HEK293 (cell line): ENCODE measurements around the gene GALNTL6.

ENCODE experiments used
- CTCF ChIA-PET: fragments of 350-600 bp; formaldehyde crosslinking; extraction: SDS; loops from one replicate; lab custom pipeline; 2021; ENCODE audit warnings: antibody characterized with exemption; lab: Yijun Ruan, JAX
- POLR2A ChIA-PET: fragments of 300-600 bp; formaldehyde crosslinking; extraction: SDS; loops from one replicate; lab custom pipeline; 2020; ENCODE audit warnings: antibody characterized with exemption, inconsistent platforms; lab: Yijun Ruan, JAX
- H3K27ac ChIP-seq: fragments of 200-500 bp; sonication (Bioruptor generic); 2 replicates; pipeline ENCODE4 v1.5.1; 2014; ENCODE audit warnings: low read depth, low read length, control low read depth, inconsistent platforms; ENCODE audit errors: extremely low read depth
- H3K36me3 ChIP-seq, 2 experiments: fragments of 200-500 bp in 1 of 2; sonication (Bioruptor generic) in 1 of 2; 1 replicate in 1 of 2; 2 replicates in 1 of 2; pipeline ENCODE4 v1.5.1; 2014 to 2017; ENCODE audit warnings: inconsistent platforms in 2 of 2, low read length in 2 of 2; ENCODE audit not compliant: control insufficient read depth in 2 of 2, insufficient read depth in 1 of 2
- H3K4me1 ChIP-seq: fragments of 200-500 bp; sonication (Bioruptor generic); 2 replicates; pipeline ENCODE4 v1.5.1; 2014; ENCODE audit warnings: mild to moderate bottlenecking, low read length, inconsistent platforms; ENCODE audit not compliant: control insufficient read depth, insufficient read depth
- H3K4me3 ChIP-seq: 2 replicates; pipeline ENCODE4 v1.5.1; 2011; ENCODE audit warnings: low read depth, mild to moderate bottlenecking, control low read depth, low read length, moderate library complexity
- H3K9me3 ChIP-seq: fragments of 200-500 bp; sonication (Bioruptor generic); 2 replicates; pipeline ENCODE4 v1.5.1; 2014; ENCODE audit warnings: low read depth, low read length, inconsistent platforms; ENCODE audit not compliant: control insufficient read depth, insufficient read depth
- CTCF ChIP-seq: fragments of 450-650 bp; formaldehyde crosslinking; IDR thresholded peaks from 2 replicates; pipeline ENCODE4 v1.5.1; 2016; ENCODE audit warnings: missing biosample characterization, missing genetic modification characterization
- EGR2 ChIP-seq: fragments of 450-650 bp; formaldehyde crosslinking; IDR thresholded peaks from 2 replicates; pipeline ENCODE4 v1.5.1; 2016; ENCODE audit warnings: low read depth, missing biosample characterization, missing genetic modification characterization
- FEZF1 ChIP-seq: fragments of 450-650 bp; formaldehyde crosslinking; IDR thresholded peaks from 2 replicates; pipeline ENCODE4 v1.5.1; 2016; ENCODE audit warnings: missing biosample characterization, missing genetic modification characterization
- GLIS1 ChIP-seq: fragments of 450-650 bp; formaldehyde crosslinking; IDR thresholded peaks from 2 replicates; pipeline ENCODE4 v1.5.1; 2016; ENCODE audit warnings: missing biosample characterization, missing genetic modification characterization
- GLIS2 ChIP-seq: fragments of 450-650 bp; formaldehyde crosslinking; IDR thresholded peaks from 2 replicates; pipeline ENCODE4 v1.5.1; 2016; ENCODE audit warnings: missing biosample characterization, missing genetic modification characterization
- HOXD13 ChIP-seq: sonication (generic); formaldehyde crosslinking; IDR thresholded peaks from 2 replicates; pipeline ENCODE4 v1.8.0; 2022; ENCODE audit warnings: missing genetic modification reagents, borderline replicate concordance
- SP2 ChIP-seq: fragments of 450-650 bp; formaldehyde crosslinking; IDR thresholded peaks from 2 replicates; pipeline ENCODE4 v1.5.1; 2016; ENCODE audit warnings: missing biosample characterization, missing genetic modification characterization
- ZFP3 ChIP-seq: fragments of 450-650 bp; formaldehyde crosslinking; IDR thresholded peaks from 2 replicates; pipeline ENCODE4 v1.5.1; 2016; ENCODE audit warnings: low read depth, missing biosample characterization, missing genetic modification characterization
- ZNF157 ChIP-seq: fragments of 450-650 bp; formaldehyde crosslinking; IDR thresholded peaks from 2 replicates; pipeline ENCODE4 v1.5.1; 2016; ENCODE audit warnings: missing biosample characterization, missing genetic modification characterization
- ZNF23 ChIP-seq: fragments of 450-650 bp; formaldehyde crosslinking; IDR thresholded peaks from 2 replicates; pipeline ENCODE4 v1.5.1; 2016; ENCODE audit warnings: missing biosample characterization, missing genetic modification characterization, borderline replicate concordance
- ZNF24 ChIP-seq: fragments of 450-650 bp; formaldehyde crosslinking; IDR thresholded peaks from 2 replicates; pipeline ENCODE4 v1.5.1; 2016; ENCODE audit warnings: missing biosample characterization, missing genetic modification characterization
- ZNF473 ChIP-seq: fragments of 450-650 bp; formaldehyde crosslinking; IDR thresholded peaks from 2 replicates; pipeline ENCODE4 v1.5.1; 2017; ENCODE audit warnings: missing biosample characterization, missing genetic modification characterization
- ZNF501 ChIP-seq: fragments of 450-650 bp; formaldehyde crosslinking; IDR thresholded peaks from 2 replicates; pipeline ENCODE4 v1.5.1; 2016; ENCODE audit warnings: missing biosample characterization, missing genetic modification characterization
- ZNF544 ChIP-seq: fragments of 450-650 bp; formaldehyde crosslinking; IDR thresholded peaks from 2 replicates; pipeline ENCODE4 v1.5.0; 2017; ENCODE audit warnings: missing biosample characterization, missing genetic modification characterization
- ZNF558 ChIP-seq: fragments of 450-650 bp; formaldehyde crosslinking; IDR thresholded peaks from 2 replicates; pipeline ENCODE4 v1.5.1; 2016; ENCODE audit warnings: missing biosample characterization, missing genetic modification characterization
- ZNF580 ChIP-seq: fragments of 450-650 bp; formaldehyde crosslinking; IDR thresholded peaks from 2 replicates; pipeline ENCODE4 v1.5.1; 2016; ENCODE audit warnings: missing biosample characterization, missing genetic modification characterization
- ZXDB ChIP-seq: fragments of 450-650 bp; formaldehyde crosslinking; IDR thresholded peaks from 2 replicates; pipeline ENCODE4 v1.5.1; 2016; ENCODE audit warnings: missing biosample characterization, missing genetic modification characterization
- TF ChIP-seq, protein P1 (sequence below): fragments of 450-650 bp; formaldehyde crosslinking; conservative IDR thresholded peaks from 2 replicates; pipeline ENCODE4 v1.5.1; 2016; ENCODE audit warnings: low read depth, missing biosample characterization, missing genetic modification characterization
- TF ChIP-seq, protein P2 (sequence below): IDR thresholded peaks from 2 replicates; pipeline ENCODE4 v1.6.1; 2011; ENCODE audit warnings: mild to moderate bottlenecking, low read depth, low read length, borderline replicate concordance

Gene GALNTL6

DNA sequence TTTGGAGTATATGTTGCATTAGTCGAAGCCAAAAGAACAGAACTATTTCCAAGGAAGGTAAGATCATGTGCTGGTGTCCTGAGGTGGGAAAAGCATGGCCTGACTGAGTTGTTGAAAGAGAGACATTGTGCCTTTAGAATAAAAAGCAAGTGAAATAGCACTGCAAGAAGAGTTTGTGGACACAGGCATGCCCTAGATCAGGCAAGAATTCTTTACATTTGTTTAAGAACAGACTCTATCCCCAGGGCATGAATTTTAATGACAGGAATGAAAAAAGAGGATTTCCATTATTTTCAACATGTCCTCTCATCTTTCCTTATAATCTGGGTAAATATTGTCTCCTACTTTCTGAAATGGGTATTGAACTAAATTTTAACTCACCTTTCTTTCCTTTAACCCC is 839.2 kb downstream of the GALNTL6 start (continued):
- TF ChIP-seq, protein P1, sequence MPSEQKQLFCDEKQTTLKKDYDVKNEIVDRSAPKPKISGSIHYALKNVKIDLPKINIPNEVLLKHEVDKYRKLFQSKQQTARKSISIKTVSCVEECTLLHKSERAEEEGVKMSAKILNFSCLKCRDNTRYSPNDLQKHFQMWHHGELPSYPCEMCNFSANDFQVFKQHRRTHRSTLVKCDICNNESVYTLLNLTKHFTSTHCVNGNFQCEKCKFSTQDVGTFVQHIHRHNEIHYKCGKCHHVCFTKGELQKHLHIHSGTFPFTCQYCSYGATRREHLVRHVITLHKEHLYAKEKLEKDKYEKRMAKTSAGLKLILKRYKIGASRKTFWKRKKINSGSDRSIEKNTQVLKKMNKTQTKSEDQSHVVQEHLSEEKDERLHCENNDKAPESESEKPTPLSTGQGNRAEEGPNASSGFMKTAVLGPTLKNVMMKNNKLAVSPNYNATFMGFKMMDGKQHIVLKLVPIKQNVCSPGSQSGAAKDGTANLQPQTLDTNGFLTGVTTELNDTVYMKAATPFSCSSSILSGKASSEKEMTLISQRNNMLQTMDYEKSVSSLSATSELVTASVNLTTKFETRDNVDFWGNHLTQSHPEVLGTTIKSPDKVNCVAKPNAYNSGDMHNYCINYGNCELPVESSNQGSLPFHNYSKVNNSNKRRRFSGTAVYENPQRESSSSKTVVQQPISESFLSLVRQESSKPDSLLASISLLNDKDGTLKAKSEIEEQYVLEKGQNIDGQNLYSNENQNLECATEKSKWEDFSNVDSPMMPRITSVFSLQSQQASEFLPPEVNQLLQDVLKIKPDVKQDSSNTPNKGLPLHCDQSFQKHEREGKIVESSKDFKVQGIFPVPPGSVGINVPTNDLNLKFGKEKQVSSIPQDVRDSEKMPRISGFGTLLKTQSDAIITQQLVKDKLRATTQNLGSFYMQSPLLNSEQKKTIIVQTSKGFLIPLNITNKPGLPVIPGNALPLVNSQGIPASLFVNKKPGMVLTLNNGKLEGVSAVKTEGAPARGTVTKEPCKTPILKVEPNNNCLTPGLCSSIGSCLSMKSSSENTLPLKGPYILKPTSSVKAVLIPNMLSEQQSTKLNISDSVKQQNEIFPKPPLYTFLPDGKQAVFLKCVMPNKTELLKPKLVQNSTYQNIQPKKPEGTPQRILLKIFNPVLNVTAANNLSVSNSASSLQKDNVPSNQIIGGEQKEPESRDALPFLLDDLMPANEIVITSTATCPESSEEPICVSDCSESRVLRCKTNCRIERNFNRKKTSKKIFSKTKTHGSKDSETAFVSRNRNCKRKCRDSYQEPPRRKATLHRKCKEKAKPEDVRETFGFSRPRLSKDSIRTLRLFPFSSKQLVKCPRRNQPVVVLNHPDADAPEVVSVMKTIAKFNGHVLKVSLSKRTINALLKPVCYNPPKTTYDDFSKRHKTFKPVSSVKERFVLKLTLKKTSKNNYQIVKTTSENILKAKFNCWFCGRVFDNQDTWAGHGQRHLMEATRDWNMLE (tag by site-specific recombination), result no peak
- TF ChIP-seq HOXD13 (CRISPR knock-in tag) (no peak), GLIS2 (tag by site-specific recombination) (no peak)

DNA sequence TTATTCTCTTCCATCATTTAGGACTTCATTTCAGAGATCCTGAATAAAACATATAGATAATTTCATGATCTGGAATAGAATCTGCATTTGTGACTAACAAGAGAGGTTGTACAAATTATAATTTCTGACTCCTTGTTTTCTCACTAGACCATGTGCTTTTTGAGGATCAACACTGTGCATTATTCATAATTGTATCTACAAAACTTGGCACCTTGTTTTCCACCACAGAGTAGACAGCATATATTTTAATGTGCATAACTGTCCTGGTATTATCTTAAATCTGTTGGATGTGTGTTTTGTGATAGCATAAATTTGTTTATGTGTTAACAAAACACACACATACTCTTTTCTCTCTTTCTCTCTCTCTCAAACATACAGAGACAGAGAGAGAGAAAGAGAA is 840.5 kb downstream of the GALNTL6 start:
- no peaks in the 10 kb centered on the region for H3K36me3 ChIP-seq
- TF ChIP-seq ZNF473 (tag by site-specific recombination), result no peak
- TF ChIP-seq EGR2 (tag by site-specific recombination), result no peak
- no peak for TF ChIP-seq ZNF580 (tag by site-specific recombination)
- no peak for TF ChIP-seq ZFP3
- no peak for TF ChIP-seq FEZF1 (tag by site-specific recombination)
- TF ChIP-seq ZNF24 (tag by site-specific recombination), result no peak
- TF ChIP-seq ZNF157 (tag by site-specific recombination), result no peak
- TF ChIP-seq, protein P2, sequence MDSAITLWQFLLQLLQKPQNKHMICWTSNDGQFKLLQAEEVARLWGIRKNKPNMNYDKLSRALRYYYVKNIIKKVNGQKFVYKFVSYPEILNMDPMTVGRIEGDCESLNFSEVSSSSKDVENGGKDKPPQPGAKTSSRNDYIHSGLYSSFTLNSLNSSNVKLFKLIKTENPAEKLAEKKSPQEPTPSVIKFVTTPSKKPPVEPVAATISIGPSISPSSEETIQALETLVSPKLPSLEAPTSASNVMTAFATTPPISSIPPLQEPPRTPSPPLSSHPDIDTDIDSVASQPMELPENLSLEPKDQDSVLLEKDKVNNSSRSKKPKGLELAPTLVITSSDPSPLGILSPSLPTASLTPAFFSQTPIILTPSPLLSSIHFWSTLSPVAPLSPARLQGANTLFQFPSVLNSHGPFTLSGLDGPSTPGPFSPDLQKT, result no peak
- no peak for TF ChIP-seq ZNF544 (tag by site-specific recombination)
- no peak for TF ChIP-seq ZNF558
- TF ChIP-seq ZNF501 (tag by site-specific recombination), result no peak
- no peak for TF ChIP-seq SP2 (tag by site-specific recombination)
- TF ChIP-seq GLIS1 (tag by site-specific recombination), result no peak
- no peak for TF ChIP-seq CTCF
- no peak for TF ChIP-seq ZNF23 (tag by site-specific recombination)
- no peak for TF ChIP-seq ZXDB (tag by site-specific recombination)
- no peaks in the 10 kb centered on the region for H3K9me3 ChIP-seq
- POLR2A ChIA-PET, result interaction anchor here (0.7 kb wide), 1 partner anchor 719 kb away, joined by 3 read pairs; no protein-coding TSS in a partner anchor
- H3K4me3 ChIP-seq, result no peak overlapping the region
- no peak overlapping the region for H3K27ac ChIP-seq
- H3K4me1 ChIP-seq, result no peaks in the 10 kb centered on the region
- CTCF ChIA-PET, result no interaction called here
